Measurements from ENCODE around the gene THAP6.
"Not testable (repeated sequence)": the region's sequence is repeated elsewhere in the genome, so short reads cannot be mapped to it uniquely, and the experiment has no call there.

The THAP6 gene

GRCh38 chr4:75511841-75512240, 2.4 kb upstream of the THAP6 start:
- DNase-seq (ENCODE audit: extremely low read depth, low read depth): no peak
- TF ChIP-seq, protein P1, sequence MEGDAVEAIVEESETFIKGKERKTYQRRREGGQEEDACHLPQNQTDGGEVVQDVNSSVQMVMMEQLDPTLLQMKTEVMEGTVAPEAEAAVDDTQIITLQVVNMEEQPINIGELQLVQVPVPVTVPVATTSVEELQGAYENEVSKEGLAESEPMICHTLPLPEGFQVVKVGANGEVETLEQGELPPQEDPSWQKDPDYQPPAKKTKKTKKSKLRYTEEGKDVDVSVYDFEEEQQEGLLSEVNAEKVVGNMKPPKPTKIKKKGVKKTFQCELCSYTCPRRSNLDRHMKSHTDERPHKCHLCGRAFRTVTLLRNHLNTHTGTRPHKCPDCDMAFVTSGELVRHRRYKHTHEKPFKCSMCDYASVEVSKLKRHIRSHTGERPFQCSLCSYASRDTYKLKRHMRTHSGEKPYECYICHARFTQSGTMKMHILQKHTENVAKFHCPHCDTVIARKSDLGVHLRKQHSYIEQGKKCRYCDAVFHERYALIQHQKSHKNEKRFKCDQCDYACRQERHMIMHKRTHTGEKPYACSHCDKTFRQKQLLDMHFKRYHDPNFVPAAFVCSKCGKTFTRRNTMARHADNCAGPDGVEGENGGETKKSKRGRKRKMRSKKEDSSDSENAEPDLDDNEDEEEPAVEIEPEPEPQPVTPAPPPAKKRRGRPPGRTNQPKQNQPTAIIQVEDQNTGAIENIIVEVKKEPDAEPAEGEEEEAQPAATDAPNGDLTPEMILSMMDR (IDR thresholded peaks at IDR 0.05; ENCODE audit: low read depth, low read length): no peak

GRCh38 chr4:75512386-75513211, 1.7 kb upstream of the THAP6 start:
- DNase-seq (ENCODE audit: extremely low read depth, low read depth): no peak
- TF ChIP-seq, protein P1 (IDR thresholded peaks at IDR 0.05; ENCODE audit: low read depth, low read length): no peak

DNA sequence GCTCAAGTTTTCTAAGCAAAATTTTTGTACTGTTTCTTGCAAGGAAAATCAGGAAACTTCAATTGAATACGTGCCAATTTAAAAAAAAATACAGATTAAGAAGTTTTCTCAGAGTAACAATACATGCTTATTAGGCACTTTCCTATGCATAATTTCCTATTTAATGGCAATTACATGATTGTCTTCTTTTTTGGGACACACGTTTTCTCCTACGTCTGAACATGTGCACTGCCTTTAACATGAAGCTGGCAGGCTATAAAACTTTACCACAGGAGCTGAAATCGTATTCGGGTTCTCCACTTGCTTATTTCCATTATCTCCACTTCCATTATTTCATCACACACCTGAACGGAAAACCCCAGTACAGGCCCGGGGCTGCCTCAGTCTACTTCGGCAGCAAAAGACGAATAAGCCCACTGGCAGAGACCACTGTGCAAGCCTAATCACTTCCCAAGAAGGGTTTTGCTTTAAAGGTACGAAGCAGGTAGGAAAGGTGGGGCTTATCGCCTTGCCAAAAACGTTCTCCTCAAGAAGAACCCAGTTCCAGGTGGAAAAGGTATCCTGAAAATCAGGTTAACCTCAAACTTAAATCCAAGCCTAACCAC, 645 bp upstream of the THAP6 start:
- TF ChIP-seq, protein P1 (IDR thresholded peaks at IDR 0.05; ENCODE audit: low read depth, low read length): no peak
- DNase-seq (ENCODE audit: extremely low read depth, low read depth): no peak

DNA sequence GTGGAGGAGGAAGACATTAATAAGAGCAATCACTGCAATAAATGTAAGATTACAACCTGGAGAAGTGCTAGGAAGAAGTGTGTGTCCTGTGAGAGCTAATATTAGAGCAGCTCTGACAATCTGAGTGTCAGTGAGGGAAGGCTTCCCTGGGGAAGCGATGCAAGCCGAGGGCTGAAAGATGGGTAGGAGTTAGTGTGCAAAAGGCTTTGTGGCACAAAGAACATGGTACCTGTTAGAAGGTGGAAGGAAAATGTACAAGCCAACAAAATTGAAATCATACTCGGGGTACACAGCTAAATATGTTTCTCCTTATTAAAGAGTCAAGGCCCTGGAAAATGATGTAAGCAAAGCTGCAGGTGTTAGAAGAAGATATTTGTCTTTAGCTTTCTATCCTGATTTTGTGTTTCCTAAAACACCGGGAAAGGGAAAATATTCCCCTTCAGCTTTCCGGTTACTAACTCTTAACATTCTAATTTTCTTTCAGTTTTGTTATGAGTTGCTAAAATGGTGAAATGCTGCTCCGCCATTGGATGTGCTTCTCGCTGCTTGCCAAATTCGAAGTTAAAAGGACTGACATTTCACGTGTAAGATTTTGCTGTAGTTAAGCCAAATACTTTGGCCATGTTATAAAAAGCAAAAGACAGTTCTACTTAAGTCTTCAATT, 808 bp downstream of the THAP6 start:
- no peak for DNase-seq (ENCODE audit: extremely low read depth, low read depth)
- TF ChIP-seq, protein P1 (IDR thresholded peaks at IDR 0.05; ENCODE audit: low read depth, low read length): no peak

GRCh38 chr4:75516144-75516543, 1.9 kb downstream of the THAP6 start:
- TF ChIP-seq, protein P1 (IDR thresholded peaks at IDR 0.05; ENCODE audit: low read depth, low read length): no peak
- no peak for DNase-seq (ENCODE audit: extremely low read depth, low read depth)

DNA sequence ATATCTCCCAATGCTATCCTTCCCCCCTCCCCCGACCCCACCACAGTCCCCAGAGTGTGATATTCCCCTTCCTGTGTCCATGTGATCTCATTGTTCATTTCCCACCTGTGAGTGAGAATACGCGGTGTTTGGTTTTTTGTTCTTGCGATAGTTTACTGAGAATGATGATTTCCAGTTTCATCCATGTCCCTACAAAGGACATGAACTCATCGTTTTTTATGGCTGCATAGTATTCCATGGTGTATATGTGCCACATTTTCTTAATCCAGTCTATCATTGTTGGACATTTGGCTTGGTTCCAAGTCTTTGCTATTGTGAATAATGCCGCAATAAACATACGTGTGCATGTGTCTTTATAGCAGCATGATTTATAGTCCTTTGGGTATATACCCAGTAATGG, 5.2 kb downstream of the THAP6 start:
- DNase-seq (ENCODE audit: extremely low read depth, low read depth): not testable (repeated sequence)

DNA sequence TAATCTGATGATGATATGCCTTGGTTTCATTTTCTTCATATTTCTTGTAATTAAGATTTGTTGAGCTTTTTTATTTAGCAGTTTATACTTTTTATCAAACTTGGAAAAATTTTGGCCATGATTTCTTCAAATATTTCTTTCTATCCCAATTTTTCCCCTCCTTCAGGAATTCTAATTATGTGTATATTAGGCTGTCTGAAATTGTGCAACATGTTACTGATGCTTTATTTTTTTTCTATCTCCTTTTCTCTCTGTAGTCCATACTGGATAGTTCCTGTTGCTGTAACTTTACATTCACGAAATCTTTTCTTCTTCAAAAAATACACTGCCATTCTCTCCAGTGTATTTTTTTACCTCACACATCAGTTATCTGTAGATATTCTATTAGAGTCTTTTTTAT, 10.8 kb downstream of the THAP6 start:
- TF ChIP-seq, protein P1 (IDR thresholded peaks at IDR 0.05; ENCODE audit: low read depth, low read length): no peak
- no peak for DNase-seq (ENCODE audit: extremely low read depth, low read depth)

All from AG09319 (cell line).